ENCODE data around the gene ETFRF1. TPM values are rescaled to one million over a fixed set of nuclear protein-coding genes. Genes with fewer than 3 reads are reported as not detected.

Gene ETFRF1
- 24.7 TPM for total RNA-seq
- long read RNA-seq, transcript ETFRF1-201 (3 exons, 1,134 nt): major isoform, 10 of 18 reads
- long read RNA-seq, partial matches to known transcripts: 0 of 18 reads
- long read RNA-seq, other reads (novel, unspliced or antisense): 6 of 18 reads

DNA sequence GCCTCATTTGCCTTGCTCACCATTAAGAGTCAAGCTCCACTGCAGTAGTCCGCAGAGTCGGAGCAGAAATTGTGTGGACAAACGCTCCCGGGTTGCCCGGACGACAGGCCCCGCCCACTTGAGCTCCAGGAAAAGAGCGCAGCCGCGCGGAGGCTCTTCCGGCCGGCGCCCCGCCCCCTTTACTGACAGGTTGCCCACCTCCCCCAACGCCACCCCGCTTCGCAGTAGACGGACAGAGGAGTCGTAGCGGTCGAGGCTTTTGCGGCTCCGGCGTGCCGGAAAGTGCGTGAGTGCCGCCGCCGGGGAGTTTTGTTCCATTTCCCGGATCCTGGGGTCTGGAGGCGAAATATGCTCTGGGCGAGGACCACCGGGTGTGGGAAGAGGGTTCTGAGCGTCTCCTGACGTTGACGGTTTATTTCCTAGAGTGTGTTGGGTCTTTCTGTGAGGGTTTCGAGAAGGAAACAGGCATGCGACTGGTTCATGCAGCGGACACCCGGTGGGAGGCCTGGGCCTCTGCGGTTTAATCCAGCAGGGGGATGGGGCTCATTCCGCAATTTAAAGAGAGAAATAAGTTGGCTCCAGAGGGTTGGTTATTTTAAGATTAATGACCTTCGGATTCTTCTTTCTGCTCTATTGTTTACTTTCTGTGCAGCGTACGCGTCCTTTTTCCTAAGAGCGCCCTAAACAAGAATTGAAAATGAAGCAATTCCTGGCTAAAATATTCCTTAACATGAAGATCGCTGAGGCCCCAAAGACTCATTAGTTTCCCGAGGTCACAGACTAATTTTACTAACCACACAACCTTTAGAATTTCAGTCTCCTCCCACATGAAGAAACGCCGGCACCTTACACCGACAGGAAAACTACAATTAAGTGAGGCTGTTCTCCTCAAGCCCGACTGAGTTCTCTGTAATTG is at the start of gene ETFRF1, which contains the start of gene DNAI7:
Gene ETFRF1 (plus strand): TSS at position 182 of the 916 bp plus-strand sequence. CDS start 8,720 bp downstream, outside the sequence.
Gene DNAI7 (minus strand): TSS at position 105 of the 916 bp plus-strand sequence. CDS start 82 bp downstream, at position 23.
- H3K4me3 ChIP-seq: peak within 1 kb of the TSS; percentile 75
- intact Hi-C loops (cut with DNase I): no loop called here
- H3K4me1 ChIP-seq: peaks cover 18% of the 10 kb centered on the region
- peak; percentile 100 for DNase-seq
- no peaks in the 10 kb centered on the region for H3K27me3 ChIP-seq (ENCODE audit: low read depth)
- no peaks in the 10 kb centered on the region for H3K36me3 ChIP-seq
- ATAC-seq: peak; percentile 99 to 100
- peak within 1 kb of the TSS; percentile 94 for H3K27ac ChIP-seq
- TF ChIP-seq, protein P1, sequence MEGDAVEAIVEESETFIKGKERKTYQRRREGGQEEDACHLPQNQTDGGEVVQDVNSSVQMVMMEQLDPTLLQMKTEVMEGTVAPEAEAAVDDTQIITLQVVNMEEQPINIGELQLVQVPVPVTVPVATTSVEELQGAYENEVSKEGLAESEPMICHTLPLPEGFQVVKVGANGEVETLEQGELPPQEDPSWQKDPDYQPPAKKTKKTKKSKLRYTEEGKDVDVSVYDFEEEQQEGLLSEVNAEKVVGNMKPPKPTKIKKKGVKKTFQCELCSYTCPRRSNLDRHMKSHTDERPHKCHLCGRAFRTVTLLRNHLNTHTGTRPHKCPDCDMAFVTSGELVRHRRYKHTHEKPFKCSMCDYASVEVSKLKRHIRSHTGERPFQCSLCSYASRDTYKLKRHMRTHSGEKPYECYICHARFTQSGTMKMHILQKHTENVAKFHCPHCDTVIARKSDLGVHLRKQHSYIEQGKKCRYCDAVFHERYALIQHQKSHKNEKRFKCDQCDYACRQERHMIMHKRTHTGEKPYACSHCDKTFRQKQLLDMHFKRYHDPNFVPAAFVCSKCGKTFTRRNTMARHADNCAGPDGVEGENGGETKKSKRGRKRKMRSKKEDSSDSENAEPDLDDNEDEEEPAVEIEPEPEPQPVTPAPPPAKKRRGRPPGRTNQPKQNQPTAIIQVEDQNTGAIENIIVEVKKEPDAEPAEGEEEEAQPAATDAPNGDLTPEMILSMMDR (IDR thresholded peaks at IDR 0.05): no peak
- H3K9me3 ChIP-seq: no peaks in the 10 kb centered on the region

DNA sequence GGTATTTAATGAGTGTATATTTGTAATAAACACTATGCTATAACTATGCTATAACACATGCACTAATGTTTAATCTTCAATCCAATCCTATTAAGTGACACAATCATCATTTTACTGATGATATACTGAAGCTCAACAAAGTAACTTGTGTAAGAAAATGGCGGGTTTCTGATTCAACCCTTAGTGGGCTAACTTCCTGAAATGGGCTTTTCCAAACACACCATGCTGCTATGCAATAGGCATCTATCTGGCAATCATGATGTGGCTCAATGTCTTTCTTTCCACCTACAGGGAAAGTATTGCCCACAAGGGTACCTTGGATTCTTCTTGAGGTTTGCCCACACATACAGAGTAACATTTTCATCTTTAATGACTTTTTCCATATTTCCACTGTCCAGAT is 48.4 kb upstream of the ETFRF1 start:
- no peaks in the 10 kb centered on the region for H3K9me3 ChIP-seq
- H3K4me3 ChIP-seq: no peak overlapping the region
- ATAC-seq (no peak), DNase-seq (no peak)
- no peaks in the 10 kb centered on the region for H3K4me1 ChIP-seq
- no peak overlapping the region for H3K27ac ChIP-seq
- TF ChIP-seq, protein P1 (IDR thresholded peaks at IDR 0.05): no peak
- H3K27me3 ChIP-seq (ENCODE audit: low read depth): no peaks in the 10 kb centered on the region
- intact Hi-C loops (cut with DNase I): no loop called here
- no peaks in the 10 kb centered on the region for H3K36me3 ChIP-seq

- TF ChIP-seq, protein P1 (IDR thresholded peaks at IDR 0.05): no peak
- Histone ChIP-seq H3K27me3 (ENCODE audit: low read depth) (no peaks in the 10 kb centered on the region), H3K27ac (no peak overlapping the region), H3K4me3 (no peak overlapping the region), H3K9me3 (no peaks in the 10 kb centered on the region), H3K36me3 (no peaks in the 10 kb centered on the region), H3K4me1 (peaks cover 9% of the 10 kb centered on the region)
- intact Hi-C loops (cut with DNase I): no loop called here
- DNase-seq: no peak
- peak; percentile 72 to 76 for ATAC-seq
Measured at GRCh38 chr12:25151476-25151875, 43.6 kb upstream of the ETFRF1 start.

- Histone ChIP-seq H3K36me3 (no peaks in the 10 kb centered on the region), H3K27ac (no peak overlapping the region), H3K4me1 (peaks cover 9% of the 10 kb centered on the region), H3K27me3 (ENCODE audit: low read depth) (no peaks in the 10 kb centered on the region), H3K4me3 (no peak overlapping the region), H3K9me3 (no peaks in the 10 kb centered on the region)
- no peak for DNase-seq
- TF ChIP-seq, protein P1 (IDR thresholded peaks at IDR 0.05): no peak
- intact Hi-C loops (cut with DNase I): no loop called here
- no peak for ATAC-seq
Measured at GRCh38 chr12:25152055-25152454, 43.0 kb upstream of the ETFRF1 start.

DNA sequence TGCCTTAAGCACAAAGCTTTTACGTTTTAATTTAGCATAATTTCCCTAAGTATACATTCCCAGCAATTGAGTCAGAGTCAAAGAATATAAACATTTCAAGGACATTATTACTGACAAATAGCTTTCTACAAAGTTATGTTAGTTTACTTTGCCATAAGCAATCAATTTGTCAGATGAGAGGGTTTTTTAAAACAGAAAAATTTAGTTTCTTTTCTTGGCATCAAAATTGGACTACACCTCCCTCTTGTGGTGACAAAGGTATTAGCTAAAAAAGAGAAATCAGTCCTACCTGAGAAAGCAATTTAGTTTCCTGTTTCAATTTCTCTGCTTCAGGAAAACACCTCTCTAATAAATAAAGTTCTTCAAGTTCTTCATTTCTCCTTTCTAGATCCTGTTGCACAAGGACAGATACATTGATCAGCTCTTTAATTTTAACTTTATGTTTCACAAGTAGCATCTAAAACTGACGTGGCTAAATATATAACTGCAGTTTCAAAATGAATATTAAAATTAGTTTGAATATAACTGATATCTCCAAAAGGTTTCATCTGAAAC is 39.9 kb upstream of the ETFRF1 start:
- ATAC-seq (peak in 1 of 2 donors; percentile 44), DNase-seq (no peak)
- Histone ChIP-seq H3K27me3 (ENCODE audit: low read depth) (no peaks in the 10 kb centered on the region), H3K4me1 (peaks cover 9% of the 10 kb centered on the region), H3K4me3 (no peak overlapping the region), H3K36me3 (no peaks in the 10 kb centered on the region), H3K27ac (no peak overlapping the region), H3K9me3 (no peaks in the 10 kb centered on the region)
- TF ChIP-seq, protein P1 (IDR thresholded peaks at IDR 0.05): peak; percentile 69
- intact Hi-C loops (cut with DNase I): no loop called here
